ENCODE measurements around the gene ZNF227. TPM values are rescaled to one million over a fixed set of nuclear protein-coding genes. Genes with fewer than 3 reads are reported as not detected.

ZNF227 gene
- total RNA-seq, 2 donors from 2014 or later = 4.3 to 8.0 TPM

Other genes starting within 250 kb of the ZNF227 start
- gene ZNF155, start 228.3 kb upstream of the ZNF227 start, total RNA-seq = 1 to 10 TPM in 1 of 2 donors, under 1 TPM in 1; 0.99 to 3.4 TPM
- 1 to 10 TPM in 1 of 2 donors, not detected in 1; 2.9 TPM for gene ZNF230, start 209.6 kb upstream of the ZNF227 start, total RNA-seq
- gene ZNF222, start 187.2 kb upstream of the ZNF227 start, total RNA-seq = 1 to 10 TPM in 1 of 2 donors, not detected in 1; 2.1 TPM
- 1 to 10 TPM; 2.6 to 4.6 TPM for gene ZNF223, start 160.5 kb upstream of the ZNF227 start, total RNA-seq
- gene ZNF284, start 140.4 kb upstream of the ZNF227 start, total RNA-seq = 1 to 10 TPM; 1.3 to 2.1 TPM
- 10 to 100 TPM; 19.1 to 20.5 TPM for gene ZNF224, start 118.2 kb upstream of the ZNF227 start, total RNA-seq
- 1 to 10 TPM; 2.0 to 2.9 TPM for gene ZNF225, start 99.1 kb upstream of the ZNF227 start, total RNA-seq
- 1 to 10 TPM; 2.3 to 4.9 TPM for gene ZNF234, start 71.0 kb upstream of the ZNF227 start, total RNA-seq
- 10 to 100 TPM in 1 of 2 donors, 1 to 10 TPM in 1; 4.6 to 13.5 TPM for gene ZNF226, start 47.4 kb upstream of the ZNF227 start, total RNA-seq
- gene ZNF233, start 47.4 kb downstream of the ZNF227 start, total RNA-seq = under 1 TPM in 1 of 2 donors, not detected in 1; 0.78 TPM
- gene ZNF235, start 92.5 kb downstream of the ZNF227 start, total RNA-seq = 1 to 10 TPM; 2.6 to 4.4 TPM
- 1 to 10 TPM; 3.6 to 8.6 TPM for gene ZNF112, start 144.1 kb downstream of the ZNF227 start, total RNA-seq
- 1 to 10 TPM in 1 of 2 donors, under 1 TPM in 1; 0.99 to 2.3 TPM for gene ZNF285, start 189.1 kb downstream of the ZNF227 start, total RNA-seq
- gene ZNF229, start 235.9 kb downstream of the ZNF227 start, total RNA-seq = 1 to 10 TPM in 1 of 2 donors, under 1 TPM in 1; 0.99 to 2.6 TPM